Superior temporal gyrus (tissue), 1 donor: ENCODE results near the gene ZFAND3.

ENCODE experiments used
- DNase-seq: peaks from one replicate; pipeline ENCODE4 v3.0.0-alpha.2; 2016; ENCODE audit errors: extremely low spot score

The ZFAND3 gene

GRCh38 chr6:38153798-38154345, 334.3 kb downstream of the ZFAND3 start:
- no peak for DNase-seq

- DNase-seq = no peak
Observed at GRCh38 chr6:38154731-38155130, 335.2 kb downstream of the ZFAND3 start.

- no peak for DNase-seq
Observed at GRCh38 chr6:38155144-38155543, 335.6 kb downstream of the ZFAND3 start.

- no peak for DNase-seq
Observed at GRCh38 chr6:38155621-38156204, 336.2 kb downstream of the ZFAND3 start.

- DNase-seq = no peak
Observed at GRCh38 chr6:38156818-38157565, 337.5 kb downstream of the ZFAND3 start.

- no peak for DNase-seq
Observed at GRCh38 chr6:38157905-38158304, 338.4 kb downstream of the ZFAND3 start.

- DNase-seq = no peak
Observed at GRCh38 chr6:38158762-38159350, 339.3 kb downstream of the ZFAND3 start.

GRCh38 chr6:38159596-38159995, 340.1 kb downstream of the ZFAND3 start:
- DNase-seq = no peak

- DNase-seq = no peak
Observed at GRCh38 chr6:38160831-38161230, 341.3 kb downstream of the ZFAND3 start.

- no peak for DNase-seq
Observed at GRCh38 chr6:38161331-38161730, 341.8 kb downstream of the ZFAND3 start.

GRCh38 chr6:38161754-38162492, 342.4 kb downstream of the ZFAND3 start:
- DNase-seq = no peak

GRCh38 chr6:38162493-38163185, 343.1 kb downstream of the ZFAND3 start:
- DNase-seq = no peak

- DNase-seq = no peak
Observed at GRCh38 chr6:38163186-38164130, 343.9 kb downstream of the ZFAND3 start.

- no peak for DNase-seq
Observed at GRCh38 chr6:38164131-38164481, 344.6 kb downstream of the ZFAND3 start.

GRCh38 chr6:38164671-38165108, 345.2 kb downstream of the ZFAND3 start:
- no peak for DNase-seq

GRCh38 chr6:38166411-38167240, 347.1 kb downstream of the ZFAND3 start:
- DNase-seq = no peak

GRCh38 chr6:38167598-38167997, 348.1 kb downstream of the ZFAND3 start:
- DNase-seq = no peak

GRCh38 chr6:38168126-38168525, 348.6 kb downstream of the ZFAND3 start:
- no peak for DNase-seq

- DNase-seq = no peak
Observed at GRCh38 chr6:38168699-38169098, 349.2 kb downstream of the ZFAND3 start.
